HG02588 (cell line): ENCODE measurements around the gene NOXA1.
"Not testable (repeated sequence)": the region's sequence is repeated elsewhere in the genome, so short reads cannot be mapped to it uniquely, and the experiment has no call there.

Source experiments
- ATAC-seq: cut with Tn5 transposase; IDR thresholded peaks from one replicate; pipeline ENCODE4 v1.9.1; 2021; ENCODE audit warnings: mild to moderate bottlenecking, moderate library complexity; ENCODE audit not compliant: unreplicated experiment

Gene NOXA1

GRCh38 chr9:137405677-137406081, 17.5 kb upstream of the NOXA1 start:
- ATAC-seq = no peak

GRCh38 chr9:137406085-137406760, 17.0 kb upstream of the NOXA1 start:
- no peak for ATAC-seq

- no peak for ATAC-seq
Observed at GRCh38 chr9:137406876-137407589, 16.2 kb upstream of the NOXA1 start.

GRCh38 chr9:137407590-137408300, 15.4 kb upstream of the NOXA1 start:
- ATAC-seq = no peak

- ATAC-seq = no peak
Observed at GRCh38 chr9:137408651-137409405, 14.4 kb upstream of the NOXA1 start.

- no peak for ATAC-seq
Observed at GRCh38 chr9:137409515-137409914, 13.7 kb upstream of the NOXA1 start.

- ATAC-seq = not testable (repeated sequence)
Observed at GRCh38 chr9:137410236-137410890, 12.8 kb upstream of the NOXA1 start.

GRCh38 chr9:137410891-137411249, 12.3 kb upstream of the NOXA1 start:
- no peak for ATAC-seq

- ATAC-seq = no peak
Observed at GRCh38 chr9:137411260-137411644, 11.9 kb upstream of the NOXA1 start.

- no peak for ATAC-seq
Observed at GRCh38 chr9:137411645-137412380, 11.4 kb upstream of the NOXA1 start.

GRCh38 chr9:137412431-137412830, 10.8 kb upstream of the NOXA1 start:
- ATAC-seq = no peak

- no peak for ATAC-seq
Observed at GRCh38 chr9:137415451-137415850, 7.7 kb upstream of the NOXA1 start.

- ATAC-seq = no peak
Observed at GRCh38 chr9:137416006-137416562, 7.1 kb upstream of the NOXA1 start.

- ATAC-seq = no peak
Observed at GRCh38 chr9:137416563-137417151, 6.5 kb upstream of the NOXA1 start.

GRCh38 chr9:137417161-137418021, 5.8 kb upstream of the NOXA1 start:
- no peak for ATAC-seq

GRCh38 chr9:137421838-137422603, 1.2 kb upstream of the NOXA1 start:
- no peak for ATAC-seq

GRCh38 chr9:137423514-137424291, 510 bp downstream of the NOXA1 start:
- ATAC-seq = peak; percentile 27
